Stimulated activated CD4-positive, alpha-beta T cell treated with anti-CD3 and anti-CD28 coated beads, Interleukin-2, amount 100 ng/mL, for 24 hours (primary cell): Measurements from ENCODE around the gene ARHGDIB.

Experiments
- DNase-seq, 2 donors: peaks; one replicate each; pipeline ENCODE4 v3.0.0-alpha.2; 2020

ARHGDIB gene

GRCh38 chr12:14927267-14927666, 34.1 kb downstream of the ARHGDIB start:
- DNase-seq, result no peak

GRCh38 chr12:14924541-14924940, 36.9 kb downstream of the ARHGDIB start:
- no peak for DNase-seq

DNA sequence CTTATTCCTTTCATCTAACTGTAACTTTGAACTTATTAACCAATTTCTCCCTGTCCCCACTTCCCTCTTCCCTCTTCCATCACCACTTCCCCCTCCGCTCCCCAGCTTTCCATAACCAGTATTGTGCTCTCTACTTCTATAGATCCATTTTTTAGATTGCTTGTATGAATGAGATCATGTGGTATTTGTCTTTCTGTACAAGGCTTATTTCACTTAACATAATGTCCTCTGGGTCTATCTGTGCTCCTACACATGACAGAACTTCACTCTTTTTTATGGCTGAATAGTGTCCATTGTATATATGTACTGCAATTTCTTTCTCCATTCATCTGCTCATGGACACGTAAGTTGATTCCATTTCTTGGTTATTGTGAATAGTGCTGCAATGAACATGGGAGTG, 37.5 kb downstream of the ARHGDIB start:
- DNase-seq, result no peak

DNA sequence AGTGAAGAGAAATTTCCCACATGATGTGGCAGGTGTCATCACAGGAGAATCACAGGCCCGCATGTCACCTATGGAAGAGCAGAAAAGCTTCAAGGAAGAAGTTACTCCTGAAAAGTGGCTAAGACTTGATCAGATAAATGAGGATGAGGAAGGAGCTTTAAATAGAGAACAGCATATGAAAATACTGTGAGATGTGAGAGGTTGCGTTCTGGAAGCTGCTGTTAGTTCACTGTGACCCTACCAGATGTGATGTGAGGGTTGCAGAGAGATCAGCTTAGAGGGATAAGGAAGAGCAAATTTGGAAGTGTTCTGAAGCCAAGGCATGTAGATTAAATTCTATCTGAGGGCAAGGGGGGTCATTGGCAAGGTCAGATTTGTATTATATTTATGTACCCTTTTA, 40.2 kb downstream of the ARHGDIB start:
- DNase-seq, result no peak

- DNase-seq, result no peak
These were observed 40.8 kb downstream of the ARHGDIB start for GRCh38 chr12:14920475-14921126.

DNA sequence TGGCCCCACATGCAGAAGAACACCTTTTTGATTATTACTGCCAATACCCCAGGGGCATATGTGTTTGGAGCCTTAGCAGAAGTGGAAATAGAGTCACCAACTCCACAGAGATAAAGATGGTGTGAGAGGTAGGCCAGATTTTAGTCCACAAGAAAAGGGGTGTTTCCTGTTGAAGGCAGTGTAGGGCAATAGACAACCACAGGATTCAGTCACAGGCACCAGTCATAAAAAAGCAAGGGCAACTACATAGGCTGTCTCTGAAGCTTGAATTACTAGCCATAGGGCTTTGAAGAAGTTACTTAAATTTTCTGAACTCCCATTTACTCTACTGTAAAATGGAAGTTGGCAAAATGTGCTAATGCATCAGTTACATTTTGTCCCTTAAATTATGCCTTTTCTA, 41.9 kb downstream of the ARHGDIB start:
- no peak for DNase-seq

GRCh38 chr12:14915736-14916135, 45.7 kb downstream of the ARHGDIB start:
- DNase-seq, result no peak

- DNase-seq, result no peak
These were observed 48.0 kb downstream of the ARHGDIB start for GRCh38 chr12:14913381-14913781.

DNA sequence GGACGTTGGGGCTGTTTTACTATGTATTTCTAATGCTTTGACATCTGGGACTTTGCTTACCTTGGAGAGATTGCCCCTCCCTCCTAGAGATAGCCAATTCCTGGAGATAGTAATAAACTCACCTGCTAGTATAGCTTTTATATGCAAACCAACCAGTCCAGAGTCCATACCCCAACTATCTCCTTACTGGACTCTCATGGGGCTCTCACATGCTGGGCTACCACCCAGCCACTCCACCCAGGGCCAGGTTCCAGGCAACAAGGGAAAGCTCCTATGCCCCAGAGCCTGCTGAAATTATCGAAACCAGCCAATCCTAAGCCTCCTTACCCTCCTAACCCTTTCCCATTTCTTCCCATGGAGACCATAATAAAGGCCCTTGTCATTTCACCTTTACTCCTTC, 50.3 kb downstream of the ARHGDIB start:
- DNase-seq, result no peak

- DNase-seq, result peak; percentile 17 to 42
These were observed 51.1 kb downstream of the ARHGDIB start for GRCh38 chr12:14910090-14910915.

GRCh38 chr12:14907953-14908352, 53.4 kb downstream of the ARHGDIB start:
- no peak for DNase-seq

GRCh38 chr12:14906114-14906513, 55.3 kb downstream of the ARHGDIB start:
- no peak for DNase-seq

DNA sequence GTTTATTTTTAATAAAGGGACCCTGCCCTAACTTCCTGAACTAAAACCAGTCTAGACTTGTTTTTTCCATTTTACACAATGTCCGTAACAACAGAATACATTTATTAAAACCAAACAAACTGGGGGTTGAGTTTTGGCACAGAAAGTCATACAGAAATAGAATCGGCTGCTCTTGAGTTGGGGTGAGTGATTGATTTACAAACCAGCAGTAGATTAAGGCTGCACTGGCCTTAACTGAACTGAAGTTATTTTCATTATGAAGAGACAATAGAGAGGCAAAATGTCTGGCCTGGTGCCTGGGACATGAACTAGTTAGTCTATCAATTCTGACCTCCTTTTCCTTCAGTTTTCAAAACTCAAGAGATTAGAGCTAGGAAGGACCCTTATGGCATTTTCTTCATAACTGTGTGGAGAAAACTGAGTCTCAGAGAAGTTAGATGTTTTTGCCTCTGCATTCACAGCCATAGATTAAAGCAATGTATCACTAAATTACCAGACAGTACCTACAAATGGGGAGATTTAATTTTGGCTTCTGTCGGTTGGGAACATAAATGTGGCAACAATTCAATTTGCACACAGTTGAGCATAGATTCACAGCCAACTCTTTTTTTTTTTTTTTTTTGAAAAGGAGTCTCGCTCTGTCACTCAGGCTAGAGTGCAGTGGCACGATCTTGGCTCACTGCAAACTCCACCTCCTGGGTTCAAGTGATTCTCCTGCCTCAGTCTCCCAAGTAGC, 56.0 kb downstream of the ARHGDIB start:
- no peak for DNase-seq

DNA sequence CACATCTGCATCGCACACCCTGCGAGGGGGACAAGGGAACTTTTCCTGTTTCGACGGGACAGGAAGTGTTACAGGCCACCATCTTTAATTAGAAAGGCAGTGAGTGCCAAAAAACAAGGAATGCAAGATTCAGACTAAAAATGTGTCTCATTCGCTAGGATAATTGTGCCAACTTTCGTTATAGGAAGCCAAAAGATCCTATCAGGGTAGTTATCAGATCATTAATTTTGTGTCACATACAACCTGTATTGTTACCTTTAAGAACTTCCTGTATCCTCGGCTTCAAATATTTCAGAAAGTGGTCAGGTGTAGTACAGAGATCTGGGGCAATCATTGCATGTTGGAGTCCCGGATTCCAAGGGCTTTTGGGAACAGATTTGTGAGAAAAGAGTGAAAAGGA, 56.5 kb downstream of the ARHGDIB start:
- DNase-seq, result no peak

- DNase-seq, result no peak
These were observed 57.9 kb downstream of the ARHGDIB start for GRCh38 chr12:14903386-14904098.

DNA sequence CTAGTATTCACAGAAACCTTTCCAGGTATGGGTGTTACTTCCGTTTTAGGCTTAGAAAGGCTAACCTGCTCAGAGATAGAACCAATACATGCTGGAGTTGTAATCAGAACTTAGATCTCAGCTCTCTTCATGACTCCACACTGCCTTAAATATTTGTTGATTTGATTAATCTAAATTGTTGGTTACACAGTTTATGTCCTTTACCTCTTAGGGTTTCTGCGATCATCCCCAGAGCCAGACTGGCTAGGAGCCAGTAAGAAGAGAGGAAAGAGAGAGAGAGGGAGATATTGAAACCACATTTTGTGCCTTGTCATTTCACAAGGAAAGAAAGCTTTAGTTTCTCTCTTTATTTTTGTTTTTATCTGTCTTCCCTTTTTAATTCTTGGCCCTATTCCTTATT, 58.9 kb downstream of the ARHGDIB start:
- DNase-seq, result no peak

DNA sequence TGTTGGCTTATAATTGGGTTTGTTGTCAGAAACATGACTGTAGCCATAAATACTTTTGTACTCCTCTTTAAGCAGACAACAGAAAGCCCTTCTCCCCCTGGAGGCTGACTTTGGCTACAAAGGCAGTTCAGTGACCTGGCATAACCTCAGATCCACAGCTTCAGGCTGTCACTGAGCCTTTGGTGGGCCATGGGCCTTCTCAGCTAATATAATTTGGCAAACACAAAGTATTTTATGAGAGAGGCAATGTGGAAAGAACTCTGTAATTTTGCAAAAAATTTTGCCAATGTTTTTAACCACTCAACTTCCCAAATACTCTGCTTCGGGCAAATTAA, 60.2 kb downstream of the ARHGDIB start:
- DNase-seq, result no peak

DNA sequence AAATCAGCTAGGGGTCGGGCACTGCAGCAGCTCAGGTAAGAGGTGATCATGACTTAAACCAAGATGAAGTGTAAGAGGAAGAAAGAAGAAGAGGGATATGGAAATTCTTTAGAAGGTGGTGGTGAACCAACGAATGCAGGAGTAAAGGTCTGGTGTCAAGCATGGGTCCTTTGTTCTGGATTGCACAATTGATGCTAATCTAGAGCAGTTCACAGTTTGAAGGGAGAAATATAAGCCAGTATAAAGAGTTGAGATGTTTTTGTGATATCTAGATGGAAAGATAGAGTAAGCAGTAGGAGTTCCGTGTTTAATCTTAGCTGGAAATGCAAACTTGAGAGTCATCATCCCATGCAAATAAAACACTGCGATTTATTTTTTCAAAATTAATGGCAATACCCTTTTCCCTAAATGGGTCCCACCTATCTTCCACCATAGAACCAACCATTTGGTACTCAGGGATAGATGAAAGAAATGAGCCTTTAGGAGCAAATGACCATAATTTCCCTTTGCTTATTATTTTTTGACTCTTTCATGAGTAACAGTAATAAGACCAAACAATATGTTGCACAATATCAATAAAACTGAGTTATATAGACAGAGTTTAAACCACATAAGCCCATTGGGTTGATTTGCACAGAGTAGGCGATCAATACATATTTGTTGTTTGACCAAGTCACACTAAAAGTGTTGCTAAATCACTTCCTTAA, 60.7 kb downstream of the ARHGDIB start:
- no peak for DNase-seq

DNA sequence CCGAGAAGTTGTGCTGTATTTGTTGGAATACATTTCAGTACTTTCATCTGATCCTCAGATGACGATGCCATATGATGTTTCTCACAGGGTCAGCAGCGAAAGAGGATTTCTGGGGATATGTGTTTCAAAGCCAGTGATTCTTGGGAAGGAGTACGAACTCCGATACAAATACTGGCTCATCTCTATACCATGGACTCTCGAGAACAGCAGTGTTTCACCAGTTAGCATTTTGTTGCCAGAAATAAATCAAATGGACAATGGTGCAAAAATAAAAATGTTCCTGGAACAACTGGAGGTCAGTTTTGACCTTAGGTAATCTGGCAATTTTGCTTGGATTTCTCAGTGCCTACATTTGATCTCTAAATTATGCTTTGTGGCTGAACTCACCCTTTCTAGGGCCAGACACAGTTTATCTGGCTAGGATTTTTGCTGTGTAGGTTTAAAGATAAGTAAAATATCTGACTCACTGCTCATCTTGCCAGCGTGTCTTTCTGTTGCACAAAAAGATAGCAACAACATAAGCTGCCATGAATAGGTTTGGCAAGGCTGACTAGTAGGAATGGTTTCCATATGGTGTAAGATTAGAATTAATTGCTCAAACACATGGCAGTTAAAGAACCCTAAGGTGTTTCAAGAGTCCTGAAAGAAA, 64.8 kb downstream of the ARHGDIB start:
- DNase-seq, result no peak

DNA sequence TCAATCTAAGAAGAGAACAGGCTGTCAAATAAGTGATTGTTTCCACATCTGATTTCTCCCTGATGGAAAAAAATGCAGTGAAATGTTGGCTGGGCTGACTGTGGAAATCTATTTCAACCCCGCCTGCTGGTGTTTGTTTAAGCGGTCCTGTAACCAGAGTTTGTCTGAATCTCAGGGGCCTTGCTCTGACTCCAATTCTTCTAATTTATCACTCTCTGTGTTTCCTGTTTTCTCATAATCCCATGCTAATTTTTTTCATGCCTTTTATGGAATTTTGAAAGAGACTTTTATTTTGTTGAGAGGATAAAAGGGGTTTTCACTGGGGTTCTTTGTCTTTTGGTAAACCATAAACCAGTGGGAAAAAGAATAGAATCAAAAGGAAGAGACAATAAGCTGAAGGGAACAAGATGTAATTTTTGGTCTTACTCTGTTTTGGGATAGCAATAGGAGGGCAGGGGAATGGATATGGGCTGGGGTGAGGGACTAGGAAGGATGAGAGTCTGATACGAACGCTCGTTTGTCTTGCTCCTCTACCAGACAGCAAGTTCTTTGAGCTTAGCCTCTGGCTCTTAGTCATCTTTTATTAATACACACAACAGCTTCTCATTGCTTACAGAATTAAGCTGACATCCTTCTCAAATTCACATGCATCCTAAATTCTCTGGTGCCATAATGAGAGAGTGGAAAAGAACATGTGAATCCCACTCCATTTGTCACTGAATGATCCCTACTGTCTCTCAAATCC, 67.7 kb downstream of the ARHGDIB start:
- no peak for DNase-seq

- DNase-seq, result no peak
These were observed 68.5 kb downstream of the ARHGDIB start for GRCh38 chr12:14892726-14893505.
